AG20443 (cell line): ENCODE measurements around the gene XBP1.
A peak's percentile ranks its signal among the peaks of the same experiment; 100 is the strongest.
"Not testable (repeated sequence)": the region's sequence is repeated elsewhere in the genome, so short reads cannot be mapped to it uniquely, and the experiment has no call there.

ENCODE experiments used
- DNase-seq: peaks from one replicate; pipeline ENCODE4 v3.0.0; 2012; ENCODE audit warnings: low spot score, mixed read lengths

XBP1 gene

GRCh38 chr22:28800308-28801041 is at the start of gene XBP1:
Gene XBP1, minus strand, starts transcription at chr22:28800569.
- peak; percentile 99 for DNase-seq

GRCh38 chr22:28846994-28847393 is 46.6 kb upstream of the XBP1 start:
- DNase-seq = no peak

GRCh38 chr22:28844277-28844676 is 43.9 kb upstream of the XBP1 start:
- not testable (repeated sequence) for DNase-seq

- DNase-seq = no peak
Observed at GRCh38 chr22:28843633-28844032, 43.3 kb upstream of the XBP1 start.

- no peak for DNase-seq
Observed at GRCh38 chr22:28841111-28841510, 40.7 kb upstream of the XBP1 start.

GRCh38 chr22:28838971-28839370 is 38.6 kb upstream of the XBP1 start:
- DNase-seq = no peak

GRCh38 chr22:28837640-28838039 is 37.3 kb upstream of the XBP1 start:
- no peak for DNase-seq

GRCh38 chr22:28835630-28836189 is 35.3 kb upstream of the XBP1 start:
- DNase-seq = no peak

GRCh38 chr22:28833276-28833923 is 33.0 kb upstream of the XBP1 start:
- no peak for DNase-seq

- DNase-seq = no peak
Observed at GRCh38 chr22:28832731-28833130, 32.4 kb upstream of the XBP1 start.

- DNase-seq = no peak
Observed at GRCh38 chr22:28831140-28832072, 31.0 kb upstream of the XBP1 start.

- no peak for DNase-seq
Observed at GRCh38 chr22:28830441-28830840, 30.1 kb upstream of the XBP1 start.

GRCh38 chr22:28829358-28830181 is 29.2 kb upstream of the XBP1 start:
- DNase-seq = peak; percentile 90

- DNase-seq = no peak
Observed at GRCh38 chr22:28826921-28827320, 26.6 kb upstream of the XBP1 start.

GRCh38 chr22:28826430-28826829 is 26.1 kb upstream of the XBP1 start:
- not testable (repeated sequence) for DNase-seq

GRCh38 chr22:28824455-28824854 is 24.1 kb upstream of the XBP1 start:
- DNase-seq = not testable (repeated sequence)

GRCh38 chr22:28822930-28823551 is 22.7 kb upstream of the XBP1 start:
- no peak for DNase-seq

- no peak for DNase-seq
Observed at GRCh38 chr22:28821452-28821851, 21.1 kb upstream of the XBP1 start.

GRCh38 chr22:28820885-28821284 is 20.5 kb upstream of the XBP1 start:
- no peak for DNase-seq

- DNase-seq = no peak
Observed at GRCh38 chr22:28819253-28820096, 19.1 kb upstream of the XBP1 start.
